ENCODE results near the gene IL13RA1. TPM values are rescaled to one million over a fixed set of nuclear protein-coding genes. Genes with fewer than 3 reads are reported as not detected.
"Not testable (repeated sequence)": the region's sequence is repeated elsewhere in the genome, so short reads cannot be mapped to it uniquely, and the experiment has no call there.

Gene IL13RA1
- total RNA-seq, 5 donors from 2014 or later (not counting 1 experiment from before 2014, with no cell fraction given), result 0.50 to 1.1 (median 0.87) TPM; not detected in 1

DNA sequence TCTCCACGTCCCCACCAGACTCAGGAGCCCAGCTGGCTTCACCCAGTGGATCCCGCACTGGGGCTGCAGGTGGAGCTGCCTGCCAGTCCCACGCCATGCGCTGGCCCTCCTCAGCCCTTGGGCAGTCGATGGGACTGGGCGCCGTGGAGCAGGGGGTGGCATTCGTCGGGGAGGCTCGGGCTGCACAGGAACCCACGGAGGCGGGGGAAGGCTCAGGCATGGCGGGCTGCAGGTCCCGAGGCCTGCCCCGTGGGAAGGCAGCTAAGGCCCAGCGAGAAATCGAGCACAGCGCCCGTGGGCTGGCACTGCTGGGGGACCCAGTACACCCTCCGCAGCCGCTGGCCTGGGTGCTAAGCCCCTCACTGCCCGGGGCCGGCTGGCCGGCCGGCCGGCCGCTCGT, 10.6 kb upstream of the IL13RA1 start:
- DNase-seq; CTCF ChIA-PET; ATAC-seq (replicated peaks in 1 of 4); H3K27me3 ChIP-seq (replicated peaks in 1 of 2; ENCODE audit: control insufficient read depth in 2 of 2, extremely low read depth in 1 of 2, insufficient read depth in 2 of 2, low read length in 1 of 2); H3K4me3 Mint-ChIP-seq; H3K27ac ChIP-seq (ENCODE audit: low read length); H3K36me3 Mint-ChIP-seq; H3K4me3 ChIP-seq (ENCODE audit: control insufficient read depth in 1 of 2, extremely low read depth in 1 of 2, low read length in 1 of 2); H3K4me1 ChIP-seq (ENCODE audit: control insufficient read depth in 1 of 2, extremely low read depth in 1 of 2, insufficient read depth in 2 of 2, low read length in 2 of 2); H3K9me3 ChIP-seq; POLR2A ChIA-PET; H3K9me3 Mint-ChIP-seq; H3K36me3 ChIP-seq (ENCODE audit: control insufficient read depth in 2 of 2, extremely low read depth in 1 of 2, insufficient read depth in 1 of 2, low read length in 1 of 2); H3K27ac Mint-ChIP-seq; H3K4me1 Mint-ChIP-seq: not testable (repeated sequence)
- 75% methylated on average over 4 of the region's 28 CpGs for WGBS (ENCODE audit: insufficient coverage)
- peaks cover 8 to 19% of the 10 kb centered on the region in 2 donors for H3K27me3 Mint-ChIP-seq

DNA sequence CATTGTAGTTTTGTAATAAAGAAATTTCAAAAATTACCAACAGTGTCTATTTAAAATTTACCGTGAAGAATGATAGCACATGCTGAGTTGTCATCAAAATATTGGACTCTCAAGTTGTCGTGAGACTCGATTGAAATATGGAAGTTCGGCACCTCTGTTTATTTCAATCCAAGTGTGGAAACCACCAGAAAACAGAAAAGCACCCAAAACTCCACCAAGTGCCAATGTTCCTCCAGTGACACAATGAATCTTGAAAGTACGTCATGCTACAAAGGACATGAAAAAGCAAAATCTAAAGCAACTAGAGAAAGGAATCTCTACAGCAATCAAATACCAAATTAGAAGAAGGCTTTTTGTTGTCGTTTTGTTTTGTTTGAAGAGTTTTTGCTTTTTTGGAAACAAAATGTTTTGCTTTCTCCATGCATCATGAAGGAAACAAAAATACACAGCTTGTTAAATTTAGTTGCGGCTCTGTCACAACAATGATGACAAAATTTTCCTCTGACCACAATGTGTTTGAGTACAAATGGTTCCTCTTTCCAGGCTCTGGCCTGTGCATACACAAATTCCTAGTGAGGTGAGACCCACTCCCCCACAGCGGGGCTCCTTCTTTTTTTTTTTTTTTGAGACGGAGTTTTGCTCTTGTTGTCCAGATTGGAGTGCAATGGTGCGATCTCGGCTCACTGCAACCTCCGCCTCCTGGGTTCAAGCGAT, 9.6 kb upstream of the IL13RA1 start:
- Histone ChIP-seq H3K27me3 (replicated peaks in 1 of 2; ENCODE audit: control insufficient read depth in 2 of 2, extremely low read depth in 1 of 2, insufficient read depth in 2 of 2, low read length in 1 of 2) (no peaks in the 10 kb centered on the region), H3K27ac (ENCODE audit: low read length) (no peak overlapping the region), H3K4me3 (ENCODE audit: control insufficient read depth in 1 of 2, extremely low read depth in 1 of 2, low read length in 1 of 2) (no peak overlapping the region), H3K9me3 (no peaks in the 10 kb centered on the region), H3K4me1 (ENCODE audit: control insufficient read depth in 1 of 2, extremely low read depth in 1 of 2, insufficient read depth in 2 of 2, low read length in 2 of 2) (no peaks in the 10 kb centered on the region), H3K36me3 (ENCODE audit: control insufficient read depth in 2 of 2, extremely low read depth in 1 of 2, insufficient read depth in 1 of 2, low read length in 1 of 2) (no peaks in the 10 kb centered on the region)
- peaks cover 10 to 19% of the 10 kb centered on the region in 2 donors for H3K27me3 Mint-ChIP-seq
- CTCF ChIA-PET, result no interaction called here
- POLR2A ChIA-PET, result no interaction called here
- H3K27ac Mint-ChIP-seq, result no peak overlapping the region
- no peaks in the 10 kb centered on the region for H3K9me3 Mint-ChIP-seq
- no peaks in the 10 kb centered on the region for H3K36me3 Mint-ChIP-seq
- peaks cover 0 to 5% (median 2%) of the 10 kb centered on the region in 3 donors for H3K4me1 Mint-ChIP-seq
- no CpG with 5 or more reads among the region's 13 CpGs for WGBS (ENCODE audit: insufficient coverage)
- no peak for ATAC-seq (replicated peaks in 1 of 4)
- H3K4me3 Mint-ChIP-seq, result no peak overlapping the region
- DNase-seq, result peak in 1 of 35 experiments; percentile 10

GRCh38 chrX:118718737-118719136, 8.7 kb upstream of the IL13RA1 start:
- ChIA-PET CTCF (interaction anchor here in 1 of 2 donors (0.6 kb wide), 1 partner anchor 766 kb away, joined by 4 read pairs; no protein-coding TSS in a partner anchor), POLR2A (no interaction called here)
- Histone ChIP-seq H3K9me3 (no peaks in the 10 kb centered on the region), H3K27ac (ENCODE audit: low read length) (no peak overlapping the region), H3K4me1 (ENCODE audit: control insufficient read depth in 1 of 2, extremely low read depth in 1 of 2, insufficient read depth in 2 of 2, low read length in 2 of 2) (no peaks in the 10 kb centered on the region), H3K4me3 (ENCODE audit: control insufficient read depth in 1 of 2, extremely low read depth in 1 of 2, low read length in 1 of 2) (no peak overlapping the region), H3K36me3 (ENCODE audit: control insufficient read depth in 2 of 2, extremely low read depth in 1 of 2, insufficient read depth in 1 of 2, low read length in 1 of 2) (no peaks in the 10 kb centered on the region), H3K27me3 (replicated peaks in 1 of 2; ENCODE audit: control insufficient read depth in 2 of 2, extremely low read depth in 1 of 2, insufficient read depth in 2 of 2, low read length in 1 of 2) (no peaks in the 10 kb centered on the region)
- peaks cover 0 to 5% (median 2%) of the 10 kb centered on the region in 3 donors for H3K4me1 Mint-ChIP-seq
- WGBS (ENCODE audit: insufficient coverage), result no CpG with 5 or more reads among the region's 2 CpGs
- peaks cover 13 to 19% of the 10 kb centered on the region in 2 donors for H3K27me3 Mint-ChIP-seq
- no peak overlapping the region for H3K4me3 Mint-ChIP-seq
- ATAC-seq (replicated peaks in 1 of 4) (no peak), DNase-seq (no peak)
- H3K27ac Mint-ChIP-seq, result no peak overlapping the region
- H3K9me3 Mint-ChIP-seq, result no peaks in the 10 kb centered on the region
- H3K36me3 Mint-ChIP-seq, result no peaks in the 10 kb centered on the region

DNA sequence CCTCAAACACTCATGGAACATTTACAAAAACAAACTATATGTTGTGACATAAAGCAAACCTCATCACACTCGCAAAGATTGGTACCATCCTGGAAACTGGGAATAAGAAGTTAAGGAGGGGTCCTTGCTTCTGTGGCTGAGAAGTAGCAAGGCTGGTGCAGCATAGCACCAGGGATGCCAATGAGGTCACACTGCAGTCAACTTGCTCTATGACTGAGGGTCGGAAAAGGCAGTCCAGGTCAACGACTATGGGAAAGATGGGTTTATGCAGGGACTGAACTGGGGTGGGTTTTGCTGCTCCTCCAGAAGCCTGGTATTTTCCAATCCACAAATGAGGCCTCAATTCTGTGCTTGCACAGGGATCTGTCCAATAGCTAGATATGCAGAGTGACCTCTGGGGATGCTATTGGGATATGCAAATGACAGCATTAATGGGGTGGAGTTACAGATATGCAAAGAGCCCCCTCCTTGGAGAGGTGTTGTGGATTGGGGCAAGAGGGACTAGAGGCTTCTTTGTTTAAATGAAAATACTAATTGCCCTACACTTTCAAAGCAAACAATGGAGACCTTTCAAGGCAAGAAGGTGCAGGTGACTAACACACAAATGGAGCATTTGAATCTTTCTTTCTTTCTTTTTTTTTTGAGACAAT, 7.2 kb upstream of the IL13RA1 start:
- H3K27me3 Mint-ChIP-seq, result peaks cover 19 to 28% of the 10 kb centered on the region in 2 donors
- no peaks in the 10 kb centered on the region for H3K9me3 ChIP-seq
- CTCF ChIA-PET, result no interaction called here
- H3K27ac ChIP-seq (ENCODE audit: low read length), result no peak overlapping the region
- DNase-seq (no peak), ATAC-seq (replicated peaks in 1 of 4) (no peak)
- WGBS (ENCODE audit: insufficient coverage), result no CpG with 5 or more reads among the region's 3 CpGs
- H3K4me3 ChIP-seq (ENCODE audit: control insufficient read depth in 1 of 2, extremely low read depth in 1 of 2, low read length in 1 of 2), result no peak overlapping the region
- H3K36me3 Mint-ChIP-seq, result no peaks in the 10 kb centered on the region
- H3K4me1 ChIP-seq (ENCODE audit: control insufficient read depth in 1 of 2, extremely low read depth in 1 of 2, insufficient read depth in 2 of 2, low read length in 2 of 2), result no peaks in the 10 kb centered on the region
- H3K27ac Mint-ChIP-seq, result no peak overlapping the region
- H3K9me3 Mint-ChIP-seq, result no peaks in the 10 kb centered on the region
- peaks cover 0 to 8% (median 6%) of the 10 kb centered on the region in 3 donors for H3K4me1 Mint-ChIP-seq
- no peak overlapping the region for H3K4me3 Mint-ChIP-seq
- POLR2A ChIA-PET, result no interaction called here
- no peaks in the 10 kb centered on the region for H3K27me3 ChIP-seq (replicated peaks in 1 of 2; ENCODE audit: control insufficient read depth in 2 of 2, extremely low read depth in 1 of 2, insufficient read depth in 2 of 2, low read length in 1 of 2)
- no peaks in the 10 kb centered on the region for H3K36me3 ChIP-seq (ENCODE audit: control insufficient read depth in 2 of 2, extremely low read depth in 1 of 2, insufficient read depth in 1 of 2, low read length in 1 of 2)

GRCh38 chrX:118723376-118723775, 4.0 kb upstream of the IL13RA1 start:
- DNase-seq, result no peak
- no peak overlapping the region for H3K27ac Mint-ChIP-seq
- Histone ChIP-seq H3K27ac (ENCODE audit: low read length) (no peak overlapping the region), H3K4me3 (ENCODE audit: control insufficient read depth in 1 of 2, extremely low read depth in 1 of 2, low read length in 1 of 2) (no peak overlapping the region), H3K4me1 (ENCODE audit: control insufficient read depth in 1 of 2, extremely low read depth in 1 of 2, insufficient read depth in 2 of 2, low read length in 2 of 2) (peaks cover 0 to 10% of the 10 kb centered on the region in 2 experiments), H3K27me3 (replicated peaks in 1 of 2; ENCODE audit: control insufficient read depth in 2 of 2, extremely low read depth in 1 of 2, insufficient read depth in 2 of 2, low read length in 1 of 2) (peaks cover 0 to 8% of the 10 kb centered on the region in 2 experiments), H3K36me3 (ENCODE audit: control insufficient read depth in 2 of 2, extremely low read depth in 1 of 2, insufficient read depth in 1 of 2, low read length in 1 of 2) (no peaks in the 10 kb centered on the region), H3K9me3 (no peaks in the 10 kb centered on the region)
- peaks cover 0 to 14% (median 4%) of the 10 kb centered on the region in 3 donors for H3K4me1 Mint-ChIP-seq
- no peaks in the 10 kb centered on the region for H3K9me3 Mint-ChIP-seq
- POLR2A ChIA-PET, result no interaction called here
- H3K4me3 Mint-ChIP-seq, result no peak overlapping the region
- CTCF ChIA-PET, result no interaction called here
- H3K36me3 Mint-ChIP-seq, result no peaks in the 10 kb centered on the region
- ATAC-seq (replicated peaks in 1 of 4), result no peak
- WGBS (ENCODE audit: insufficient coverage), result no CpG with 5 or more reads among the region's 3 CpGs
- peaks cover 23 to 31% of the 10 kb centered on the region in 2 donors for H3K27me3 Mint-ChIP-seq

DNA sequence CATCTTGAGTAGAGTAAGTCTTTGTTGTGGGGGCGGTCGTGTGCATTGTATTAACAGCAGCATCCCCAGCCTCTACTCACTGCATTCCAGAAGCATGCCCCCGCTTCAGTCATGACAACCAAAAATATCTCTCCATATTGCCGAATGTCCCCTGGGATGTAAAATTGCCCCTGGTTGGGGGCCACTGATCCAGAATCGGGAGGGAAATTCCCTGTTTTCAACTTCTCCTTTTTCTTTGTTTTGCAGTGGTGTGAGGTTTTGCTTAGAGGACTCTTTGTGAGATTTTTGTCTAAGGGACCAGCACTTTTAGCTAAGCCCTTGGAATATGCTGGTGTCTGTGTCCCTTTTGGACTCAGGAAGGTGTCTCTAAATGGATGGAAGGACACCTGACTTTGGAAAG, 3.0 kb upstream of the IL13RA1 start:
- H3K27ac Mint-ChIP-seq, result no peak overlapping the region

More for the DNA sequence above, 3.0 kb upstream of the IL13RA1 start:
- no peak for DNase-seq
- POLR2A ChIA-PET, result no interaction called here
- CTCF ChIA-PET, result no interaction called here
- Histone ChIP-seq H3K9me3 (no peaks in the 10 kb centered on the region), H3K27ac (ENCODE audit: low read length) (no peak overlapping the region), H3K27me3 (replicated peaks in 1 of 2; ENCODE audit: control insufficient read depth in 2 of 2, extremely low read depth in 1 of 2, insufficient read depth in 2 of 2, low read length in 1 of 2) (peaks cover 0 to 8% of the 10 kb centered on the region in 2 experiments), H3K36me3 (ENCODE audit: control insufficient read depth in 2 of 2, extremely low read depth in 1 of 2, insufficient read depth in 1 of 2, low read length in 1 of 2) (no peaks in the 10 kb centered on the region), H3K4me3 (ENCODE audit: control insufficient read depth in 1 of 2, extremely low read depth in 1 of 2, low read length in 1 of 2) (no peak overlapping the region), H3K4me1 (ENCODE audit: control insufficient read depth in 1 of 2, extremely low read depth in 1 of 2, insufficient read depth in 2 of 2, low read length in 2 of 2) (peaks cover 0 to 10% of the 10 kb centered on the region in 2 experiments)
- Mint-ChIP-seq H3K9me3 (no peaks in the 10 kb centered on the region), H3K36me3 (no peaks in the 10 kb centered on the region), H3K4me1 (peaks cover 0 to 14% (median 4%) of the 10 kb centered on the region in 3 donors), H3K27me3 (peaks cover 27 to 32% of the 10 kb centered on the region in 2 donors), H3K4me3 (no peak overlapping the region)
- no CpG with 5 or more reads among the region's 5 CpGs for WGBS (ENCODE audit: insufficient coverage)
- no peak for ATAC-seq (replicated peaks in 1 of 4)
